Stimulated activated memory B cell treated with anti-CD40 and anti-IgM and Interleukin-4, amounts not matched to agents 10 μg/mL and 1 μg/mL and 100 μg/mL, for 72 hours (primary cell): ENCODE results near the gene DTX3.
"Not testable (repeated sequence)": the region's sequence is repeated elsewhere in the genome, so short reads cannot be mapped to it uniquely, and the experiment has no call there.

ENCODE experiments used
- ATAC-seq: fragments of 150-1000 bp; cut with Tn5 transposase; 2 replicates; pipeline ENCODE4 v1.10.0; 2021
- H3K27ac Mint-ChIP-seq: one replicate; pipeline ENCODE4 v1.8.0; 2022; ENCODE audit warnings: mild to moderate bottlenecking, mixed read lengths
- H3K27me3 Mint-ChIP-seq: one replicate; pipeline ENCODE4 v1.8.0; 2022; ENCODE audit warnings: mixed read lengths
- H3K36me3 Mint-ChIP-seq: one replicate; pipeline ENCODE4 v1.8.0; 2022; ENCODE audit warnings: mixed read lengths
- H3K4me1 Mint-ChIP-seq: one replicate; pipeline ENCODE4 v1.8.0; 2022; ENCODE audit warnings: mixed read lengths
- H3K4me3 Mint-ChIP-seq: one replicate; pipeline ENCODE4 v1.8.0; 2022; ENCODE audit warnings: mild to moderate bottlenecking, moderate library complexity, mixed read lengths
- H3K9me3 Mint-ChIP-seq: one replicate; pipeline ENCODE4 v1.8.0; 2022; ENCODE audit warnings: mixed read lengths

The DTX3 gene

GRCh38 chr12:57618431-57618830 lies 13.8 kb downstream of the DTX3 start:
- peaks cover 79% of the 10 kb centered on the region for H3K27me3 Mint-ChIP-seq
- H3K36me3 Mint-ChIP-seq, ATAC-seq, H3K9me3 Mint-ChIP-seq, H3K4me3 Mint-ChIP-seq, H3K27ac Mint-ChIP-seq: not testable (repeated sequence)
- H3K4me1 Mint-ChIP-seq, result peaks cover 69% of the 10 kb centered on the region

- no peak for ATAC-seq
- Mint-ChIP-seq H3K9me3 (no peaks in the 10 kb centered on the region), H3K4me3 (peak overlapping the region; percentile 49), H3K27me3 (peaks cover 84% of the 10 kb centered on the region), H3K4me1 (peaks cover 63% of the 10 kb centered on the region), H3K27ac (no peak overlapping the region), H3K36me3 (no peaks in the 10 kb centered on the region)
Measured at GRCh38 chr12:57618966-57619433, 14.4 kb downstream of the DTX3 start.

- peaks cover 91% of the 10 kb centered on the region for H3K27me3 Mint-ChIP-seq
- no peak overlapping the region for H3K27ac Mint-ChIP-seq
- H3K36me3 Mint-ChIP-seq, result no peaks in the 10 kb centered on the region
- peak overlapping the region; percentile 49 for H3K4me3 Mint-ChIP-seq
- no peak for ATAC-seq
- H3K4me1 Mint-ChIP-seq, result peaks cover 57% of the 10 kb centered on the region
- H3K9me3 Mint-ChIP-seq, result no peaks in the 10 kb centered on the region
Measured at GRCh38 chr12:57619434-57620244, 15.0 kb downstream of the DTX3 start.

- H3K4me3 Mint-ChIP-seq, result peak overlapping the region; percentile 73
- H3K4me1 Mint-ChIP-seq, result peaks cover 49% of the 10 kb centered on the region
- ATAC-seq, result no peak
- H3K9me3 Mint-ChIP-seq, result no peaks in the 10 kb centered on the region
- H3K36me3 Mint-ChIP-seq, result no peaks in the 10 kb centered on the region
- H3K27ac Mint-ChIP-seq, result peak overlapping the region; percentile 8
- peaks cover 98% of the 10 kb centered on the region for H3K27me3 Mint-ChIP-seq
Measured at GRCh38 chr12:57620245-57620935, 15.8 kb downstream of the DTX3 start.

- peak overlapping the region; percentile 73 for H3K4me3 Mint-ChIP-seq
- no peaks in the 10 kb centered on the region for H3K9me3 Mint-ChIP-seq
- no peaks in the 10 kb centered on the region for H3K36me3 Mint-ChIP-seq
- H3K27ac Mint-ChIP-seq, result peak overlapping the region; percentile 8
- H3K27me3 Mint-ChIP-seq, result peaks cover 98% of the 10 kb centered on the region
- no peak for ATAC-seq
- H3K4me1 Mint-ChIP-seq, result peaks cover 43% of the 10 kb centered on the region
Measured at GRCh38 chr12:57620936-57621496, 16.4 kb downstream of the DTX3 start.

- Mint-ChIP-seq H3K27ac (no peak overlapping the region), H3K4me1 (peaks cover 41% of the 10 kb centered on the region), H3K36me3 (no peaks in the 10 kb centered on the region), H3K9me3 (no peaks in the 10 kb centered on the region), H3K4me3 (peak overlapping the region; percentile 73), H3K27me3 (peaks cover 98% of the 10 kb centered on the region)
- ATAC-seq, result peak; percentile 72
Measured at GRCh38 chr12:57621497-57622292, 17.1 kb downstream of the DTX3 start.

GRCh38 chr12:57622293-57623245 lies 17.9 kb downstream of the DTX3 start:
- H3K9me3 Mint-ChIP-seq, result no peaks in the 10 kb centered on the region
- H3K27me3 Mint-ChIP-seq, result peaks cover 97% of the 10 kb centered on the region
- H3K4me3 Mint-ChIP-seq, result peak overlapping the region; percentile 17
- no peak for ATAC-seq
- H3K27ac Mint-ChIP-seq, result no peak overlapping the region
- H3K4me1 Mint-ChIP-seq, result peaks cover 48% of the 10 kb centered on the region
- no peaks in the 10 kb centered on the region for H3K36me3 Mint-ChIP-seq

GRCh38 chr12:57623385-57623784 lies 18.8 kb downstream of the DTX3 start:
- Mint-ChIP-seq H3K27ac (no peak overlapping the region), H3K27me3 (peaks cover 97% of the 10 kb centered on the region), H3K4me3 (no peak overlapping the region), H3K9me3 (no peaks in the 10 kb centered on the region), H3K36me3 (no peaks in the 10 kb centered on the region), H3K4me1 (peaks cover 57% of the 10 kb centered on the region)
- ATAC-seq, result no peak

- H3K9me3 Mint-ChIP-seq, result no peaks in the 10 kb centered on the region
- no peak for ATAC-seq
- H3K27ac Mint-ChIP-seq, result no peak overlapping the region
- no peaks in the 10 kb centered on the region for H3K36me3 Mint-ChIP-seq
- H3K4me3 Mint-ChIP-seq, result no peak overlapping the region
- peaks cover 97% of the 10 kb centered on the region for H3K27me3 Mint-ChIP-seq
- peaks cover 57% of the 10 kb centered on the region for H3K4me1 Mint-ChIP-seq
Measured at GRCh38 chr12:57623811-57624390, 19.3 kb downstream of the DTX3 start.

GRCh38 chr12:57624441-57625220 lies 20.0 kb downstream of the DTX3 start:
- peaks cover 50% of the 10 kb centered on the region for H3K4me1 Mint-ChIP-seq
- H3K4me3 Mint-ChIP-seq, result no peak overlapping the region
- H3K27me3 Mint-ChIP-seq, result peaks cover 97% of the 10 kb centered on the region
- no peak for ATAC-seq
- no peaks in the 10 kb centered on the region for H3K9me3 Mint-ChIP-seq
- H3K36me3 Mint-ChIP-seq, result no peaks in the 10 kb centered on the region
- no peak overlapping the region for H3K27ac Mint-ChIP-seq

GRCh38 chr12:57625261-57626032 lies 20.8 kb downstream of the DTX3 start:
- peaks cover 44% of the 10 kb centered on the region for H3K4me1 Mint-ChIP-seq
- ATAC-seq, result no peak
- H3K9me3 Mint-ChIP-seq, result no peaks in the 10 kb centered on the region

GRCh38 chr12:57626111-57626920 lies 21.7 kb downstream of the DTX3 start:
- H3K27ac Mint-ChIP-seq, result no peak overlapping the region
- ATAC-seq, result no peak

More at GRCh38 chr12:57625261-57626032, 20.8 kb downstream of the DTX3 start:
- Mint-ChIP-seq H3K27ac (no peak overlapping the region), H3K27me3 (peaks cover 99% of the 10 kb centered on the region), H3K4me3 (no peak overlapping the region), H3K36me3 (no peaks in the 10 kb centered on the region)

More at GRCh38 chr12:57626111-57626920, 21.7 kb downstream of the DTX3 start:
- Mint-ChIP-seq H3K9me3 (no peaks in the 10 kb centered on the region), H3K4me3 (no peak overlapping the region), H3K27me3 (peaks cover 99% of the 10 kb centered on the region), H3K4me1 (peaks cover 35% of the 10 kb centered on the region), H3K36me3 (no peaks in the 10 kb centered on the region)
